Amniotic epithelial cell (primary cell): ENCODE data around the gene CCDC91.
"Not testable (repeated sequence)": the region's sequence is repeated elsewhere in the genome, so short reads cannot be mapped to it uniquely, and the experiment has no call there.

ENCODE experiments used
- DNase-seq: peaks from one replicate; pipeline ENCODE4 v3.0.0-alpha.2; 2010; ENCODE audit warnings: low read depth

The CCDC91 gene

DNA sequence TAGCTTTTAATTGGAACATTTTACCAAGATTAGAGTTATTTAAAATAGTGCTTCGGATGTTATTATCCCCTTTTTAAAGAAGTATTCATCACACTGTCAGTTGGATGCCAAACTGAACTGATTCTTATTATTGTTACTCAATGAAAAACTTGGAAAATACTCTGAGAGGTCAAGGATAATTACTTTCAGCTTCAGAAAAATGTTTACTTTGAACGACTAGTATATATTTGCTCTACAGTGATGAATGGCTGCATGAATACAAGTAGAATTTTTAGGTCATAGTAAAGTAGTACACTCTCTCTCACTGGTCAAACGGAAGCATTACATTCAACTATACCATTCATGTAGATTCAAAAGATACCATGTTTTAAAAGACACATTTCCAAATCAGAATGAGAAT, 269.2 kb downstream of the CCDC91 start:
- no peak for DNase-seq

DNA sequence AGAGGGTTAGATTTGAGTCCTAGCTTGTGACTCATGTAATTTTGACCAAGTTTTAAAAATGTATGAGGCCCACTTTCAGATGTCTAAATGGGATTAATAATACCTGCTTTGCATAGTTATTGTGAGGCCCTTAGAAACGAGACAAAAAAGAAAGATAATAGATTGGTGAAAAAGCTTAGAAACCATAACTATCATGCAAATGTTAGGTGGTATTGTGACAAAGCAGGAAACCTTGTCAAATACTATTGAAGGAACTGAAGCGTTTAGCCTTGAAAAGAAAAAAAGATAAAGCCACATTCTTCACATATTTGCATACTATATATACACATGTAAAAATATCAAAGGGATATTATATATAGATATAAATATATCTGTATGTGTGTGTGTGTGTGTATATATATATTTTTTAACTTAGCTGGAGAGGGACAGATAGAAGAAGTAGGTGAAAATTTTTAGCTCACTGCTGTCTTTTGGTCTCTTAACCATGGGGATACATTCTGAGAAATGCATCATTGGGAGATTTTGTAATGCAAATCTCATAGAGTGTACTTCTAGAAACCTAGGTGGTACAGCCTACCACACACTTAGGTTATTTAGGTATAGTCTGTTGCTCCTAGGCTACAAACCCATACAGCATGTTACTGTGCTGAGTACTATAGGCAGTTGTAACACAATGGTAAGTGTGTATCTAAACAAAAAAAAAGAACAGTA, 270.3 kb downstream of the CCDC91 start:
- no peak for DNase-seq

DNA sequence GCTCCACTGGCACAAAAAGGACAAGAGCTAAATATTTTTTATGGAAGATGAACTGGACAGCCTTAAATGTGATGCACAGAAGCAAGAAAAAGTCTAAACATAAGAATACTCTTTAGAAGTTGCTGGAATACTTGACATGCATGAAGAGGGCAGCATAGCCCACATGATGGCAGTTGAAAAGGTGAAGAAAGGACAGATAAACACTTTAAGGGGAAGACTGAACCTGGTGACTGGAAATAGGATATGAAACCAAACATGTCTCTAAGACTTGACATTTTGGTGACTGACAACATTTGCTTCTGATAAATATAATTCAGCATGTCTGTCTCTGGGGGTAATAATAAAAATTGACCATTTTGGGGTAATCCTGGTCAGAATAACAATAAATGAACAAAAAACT, 273.1 kb downstream of the CCDC91 start:
- DNase-seq, result no peak

DNA sequence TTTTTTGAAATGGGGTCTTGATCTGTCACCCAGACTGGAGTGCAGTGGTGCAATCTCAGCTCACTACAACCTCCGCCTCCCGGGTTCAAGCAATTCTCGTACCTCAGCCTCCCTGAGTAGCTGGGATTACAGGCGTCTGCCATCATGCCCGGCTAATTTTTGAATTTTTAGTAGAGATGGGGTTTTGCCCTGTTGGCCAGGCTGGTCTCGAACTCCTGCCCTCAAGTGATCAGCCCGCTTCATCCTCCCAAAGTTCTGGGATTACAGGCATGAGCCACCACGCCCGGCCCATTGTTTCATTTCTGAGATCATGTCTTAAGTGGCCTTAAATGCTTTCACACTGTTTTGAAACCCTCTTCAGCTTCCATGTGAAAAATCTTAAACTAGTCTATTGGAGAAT, 281.5 kb downstream of the CCDC91 start:
- DNase-seq, result not testable (repeated sequence)

DNA sequence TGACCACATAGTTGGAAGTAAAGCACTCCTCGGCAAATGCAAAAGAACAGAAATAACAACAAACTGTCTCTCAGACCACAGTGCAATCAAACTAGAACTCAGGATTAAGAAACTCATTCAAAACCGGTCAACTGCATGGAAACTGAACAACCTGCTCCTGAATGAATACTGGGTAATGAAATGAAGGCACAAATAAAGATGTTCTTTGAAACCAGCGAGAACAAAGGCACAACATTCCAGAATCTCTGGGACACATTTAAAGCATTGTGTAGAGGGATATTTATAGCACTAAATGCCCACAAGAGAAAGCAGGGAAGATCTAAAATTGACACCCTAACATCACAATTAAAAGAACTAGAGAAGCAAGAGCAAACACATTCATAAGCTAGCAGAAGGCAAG, 285.9 kb downstream of the CCDC91 start:
- DNase-seq, result not testable (repeated sequence)

DNA sequence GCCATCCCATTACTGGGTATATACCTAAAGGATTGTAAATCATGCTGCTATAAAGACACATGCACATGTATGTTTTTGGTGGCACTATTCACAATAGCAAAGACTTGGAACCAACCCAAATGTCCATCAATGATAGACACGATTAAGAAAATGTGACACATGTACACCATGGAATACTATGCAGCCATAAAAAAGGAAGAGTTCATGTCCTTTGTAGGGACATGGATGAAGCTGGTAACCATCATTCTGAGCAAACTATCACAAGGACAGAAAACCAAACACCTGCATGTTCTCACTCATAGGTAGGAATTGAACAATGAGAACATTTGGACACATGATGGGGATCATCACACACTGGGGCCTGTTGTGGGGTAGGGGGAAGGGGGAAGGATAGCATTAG, 288.8 kb downstream of the CCDC91 start:
- DNase-seq, result not testable (repeated sequence)

DNA sequence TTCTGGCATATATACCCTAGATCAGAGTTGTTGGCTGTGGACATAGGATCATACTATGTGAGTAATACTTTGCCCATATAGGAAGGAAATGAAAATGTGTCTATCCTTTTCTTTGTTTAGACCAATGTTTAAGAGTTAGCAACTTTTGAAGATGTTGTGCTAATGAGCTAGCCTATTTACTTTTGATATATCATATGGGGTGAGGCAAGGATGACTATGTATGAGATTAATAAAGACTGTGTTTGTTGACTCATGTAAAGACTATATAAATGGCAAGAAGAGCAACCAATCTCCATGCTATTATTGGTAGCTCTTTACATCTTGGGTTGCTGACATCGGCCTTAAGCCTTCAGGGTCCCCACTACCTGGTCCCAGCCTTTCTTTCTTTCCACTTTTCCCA, 289.4 kb downstream of the CCDC91 start:
- no peak for DNase-seq

DNA sequence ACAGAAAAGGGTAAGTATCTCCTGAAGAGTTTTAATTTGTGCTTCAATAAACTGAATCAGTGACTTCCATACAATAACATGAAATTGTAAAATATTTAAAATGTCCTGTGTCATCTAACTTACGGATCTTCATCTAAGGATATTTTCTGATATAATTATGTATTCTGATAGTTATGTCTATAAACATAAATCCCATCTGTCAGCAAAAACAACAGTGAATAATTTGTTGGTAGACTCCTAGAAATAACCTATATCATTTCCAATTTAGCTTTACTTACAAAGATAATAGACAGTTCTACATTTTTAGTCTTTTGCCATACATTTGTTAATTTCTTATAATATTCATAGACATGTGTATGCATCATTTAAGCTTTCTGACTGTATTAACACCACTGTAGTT, 293.9 kb downstream of the CCDC91 start:
- no peak for DNase-seq

DNA sequence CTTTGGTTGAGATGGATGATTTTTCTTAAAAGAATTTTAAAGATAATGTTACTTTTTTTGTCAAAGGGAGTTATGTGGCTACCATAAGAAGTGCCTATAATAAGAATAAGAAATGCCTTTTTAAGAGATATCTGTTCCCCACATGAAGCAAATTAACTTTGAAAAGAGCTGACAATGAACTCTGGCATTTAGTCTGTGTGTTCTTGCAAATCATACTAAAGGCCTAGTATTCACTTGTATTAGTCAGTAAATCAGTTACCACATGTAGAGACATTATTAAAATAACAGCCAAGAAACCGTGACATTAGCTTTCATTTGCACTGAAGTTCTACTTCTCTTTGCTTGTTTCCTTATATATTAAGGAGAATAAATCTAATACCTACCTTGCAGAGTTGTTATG, 296.3 kb downstream of the CCDC91 start:
- no peak for DNase-seq

DNA sequence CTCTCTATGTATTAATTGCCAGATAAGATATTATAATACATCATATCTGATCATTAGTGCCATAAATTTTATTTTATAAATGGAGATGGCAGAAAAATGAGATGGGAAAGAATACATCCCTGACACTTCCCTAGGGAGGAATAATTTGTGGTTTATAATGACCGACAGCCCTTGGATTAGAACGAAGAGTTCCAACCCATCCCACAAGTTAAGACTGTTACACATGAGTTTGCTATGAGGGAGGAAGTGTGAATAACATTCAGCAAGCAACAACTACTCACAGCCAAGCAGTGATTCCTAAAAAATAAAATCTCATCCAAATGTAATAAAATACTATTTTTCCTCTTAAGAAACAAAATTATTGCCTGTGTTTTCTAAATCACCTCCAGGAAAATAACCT, 299.0 kb downstream of the CCDC91 start:
- peak; percentile 91 for DNase-seq

DNA sequence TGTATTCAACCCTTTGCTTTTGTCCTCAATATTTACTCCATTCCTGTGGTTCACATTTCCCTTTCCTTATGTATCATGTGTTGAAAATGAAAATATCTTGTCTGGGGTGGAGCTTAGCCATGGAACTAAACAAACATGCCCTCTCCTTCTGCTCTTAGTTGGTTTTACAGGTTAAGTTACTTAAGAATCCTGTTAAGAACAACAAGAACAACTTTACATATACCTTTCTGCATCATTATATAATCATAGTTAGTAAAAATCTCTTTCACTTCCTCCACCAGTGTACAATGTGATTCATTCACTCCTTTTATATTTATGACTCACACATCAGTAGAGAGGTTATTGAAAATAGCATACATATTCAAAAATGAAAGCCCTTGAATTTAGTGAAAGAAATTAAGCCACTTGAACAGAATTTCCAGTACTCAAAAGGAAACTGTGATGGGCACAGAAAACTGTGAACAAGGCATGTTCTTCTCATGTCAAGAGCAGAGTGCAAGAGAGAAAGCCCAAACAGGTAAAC, 307.7 kb downstream of the CCDC91 start:
- peak; percentile 39 for DNase-seq

DNA sequence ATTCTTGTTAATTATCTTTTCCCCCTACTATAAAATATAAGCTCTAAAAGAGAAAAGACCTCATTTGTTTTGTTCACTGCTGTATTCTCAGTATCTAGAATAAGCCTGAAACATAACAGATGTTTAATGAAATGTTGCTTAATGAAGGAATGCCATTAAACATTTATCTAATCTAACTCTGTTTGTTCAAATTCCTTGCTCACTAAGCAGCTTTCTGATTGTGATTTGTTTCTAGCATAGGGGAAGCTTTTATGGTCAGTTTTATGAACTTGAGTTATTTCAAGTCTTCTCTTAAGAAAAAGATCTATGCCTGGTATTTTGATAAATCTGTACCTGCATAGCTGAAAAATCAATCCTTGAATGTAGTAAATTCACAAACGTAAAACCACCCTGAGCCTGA, 308.6 kb downstream of the CCDC91 start:
- DNase-seq, result peak; percentile 78

DNA sequence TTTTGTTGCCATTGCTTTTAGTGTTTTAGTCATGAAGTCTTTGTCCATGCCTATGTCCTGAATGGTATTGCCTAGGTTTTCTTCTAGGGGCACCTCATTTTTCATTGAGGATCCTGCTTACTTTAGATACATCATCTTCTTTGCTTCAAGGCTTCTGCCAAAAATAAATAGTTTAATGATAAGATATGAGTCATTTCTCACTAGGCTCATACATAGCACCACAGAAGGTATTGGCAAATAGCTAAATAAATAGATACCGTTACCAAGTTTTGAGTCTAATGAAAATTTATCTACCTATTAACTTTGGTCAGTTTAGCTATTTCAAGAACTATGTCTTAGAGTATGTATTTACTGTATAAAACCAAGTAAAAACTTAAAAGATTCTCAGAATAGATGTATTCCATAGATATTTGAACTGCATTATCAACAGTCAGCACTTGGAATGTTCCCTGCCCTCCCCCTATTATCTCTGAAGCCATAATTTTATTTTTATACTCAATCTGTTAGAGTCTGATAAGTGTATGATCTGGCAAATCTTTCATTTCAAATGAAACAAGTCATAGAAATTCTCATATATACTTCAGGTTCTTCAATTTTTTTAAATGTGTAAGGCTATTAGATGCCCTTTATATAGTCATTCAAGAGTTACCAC, 310.2 kb downstream of the CCDC91 start:
- DNase-seq, result peak; percentile 66

DNA sequence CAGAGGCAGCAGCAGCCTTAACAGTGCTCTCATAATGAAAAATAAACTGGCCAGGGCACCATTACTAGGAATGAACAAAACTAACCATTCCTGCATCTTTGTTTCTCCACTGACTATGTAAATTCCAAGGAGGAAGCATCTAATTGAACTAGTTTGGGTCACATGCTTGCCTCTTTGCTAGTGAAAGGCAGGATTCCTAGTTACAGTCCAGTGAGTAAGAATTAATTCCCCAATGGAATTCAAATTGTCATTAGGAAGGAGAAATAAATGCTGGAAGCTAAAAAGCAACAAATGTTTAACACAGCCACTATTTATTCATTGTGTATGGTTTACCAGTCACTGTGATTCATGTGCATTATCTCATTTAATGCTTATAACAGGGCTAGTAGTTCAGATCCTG, 316.0 kb downstream of the CCDC91 start:
- no peak for DNase-seq

DNA sequence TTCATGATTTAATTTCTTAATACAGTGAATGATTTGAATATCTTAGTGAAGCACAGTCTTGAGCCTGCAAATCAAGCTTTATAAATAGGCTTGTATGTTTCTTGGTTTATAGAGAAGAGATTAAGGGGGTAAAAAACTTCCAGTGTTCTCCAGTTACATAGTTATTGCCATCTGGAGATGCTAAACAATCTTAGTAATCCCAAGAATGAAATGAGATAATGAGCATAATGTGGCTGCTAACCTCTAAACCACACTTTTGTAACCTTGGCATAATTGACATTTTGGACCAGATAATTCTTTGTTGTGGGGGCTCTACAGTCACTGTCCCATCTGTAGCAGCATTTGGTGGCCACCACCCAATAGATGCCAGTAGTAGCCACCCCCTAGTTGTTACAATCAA, 316.8 kb downstream of the CCDC91 start:
- DNase-seq, result peak; percentile 82

DNA sequence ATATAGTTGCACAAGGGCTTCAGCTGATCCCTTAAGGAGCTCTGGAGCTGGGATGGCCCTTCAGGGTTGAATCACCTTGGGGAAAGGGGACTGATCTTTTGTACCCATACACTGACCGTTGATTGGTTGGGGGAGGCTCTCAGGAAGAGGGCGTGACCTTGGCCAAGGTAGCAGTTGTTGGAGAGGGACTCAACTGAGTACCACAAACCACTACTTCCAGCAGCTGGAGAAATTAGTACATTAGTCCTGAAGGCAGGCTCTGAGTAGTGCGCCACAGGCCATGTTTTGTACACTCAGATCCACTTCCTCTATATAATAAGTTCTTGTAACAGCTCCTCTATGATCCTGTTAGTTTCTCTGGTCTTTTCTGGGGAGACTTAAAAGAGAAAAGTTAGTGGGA, 317.6 kb downstream of the CCDC91 start:
- no peak for DNase-seq

DNA sequence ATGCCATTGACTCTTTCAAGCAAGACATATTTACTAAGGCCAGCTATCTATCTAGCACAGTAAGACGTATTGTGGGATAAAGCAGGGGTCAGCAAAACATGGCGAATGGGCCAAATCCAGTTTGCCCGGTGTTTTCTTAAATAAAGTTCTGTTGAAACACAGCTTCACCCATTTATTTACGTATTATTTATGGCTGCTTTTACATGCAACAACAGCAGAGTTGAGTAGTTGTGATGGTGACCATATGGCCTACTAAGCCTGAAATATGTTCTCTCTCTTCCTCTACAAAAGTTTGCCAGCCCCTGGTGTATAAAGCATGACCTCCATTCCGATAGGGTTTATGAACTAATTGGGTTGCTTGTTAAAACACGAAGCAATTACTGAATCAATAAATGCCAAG, 322.1 kb downstream of the CCDC91 start:
- no peak for DNase-seq

DNA sequence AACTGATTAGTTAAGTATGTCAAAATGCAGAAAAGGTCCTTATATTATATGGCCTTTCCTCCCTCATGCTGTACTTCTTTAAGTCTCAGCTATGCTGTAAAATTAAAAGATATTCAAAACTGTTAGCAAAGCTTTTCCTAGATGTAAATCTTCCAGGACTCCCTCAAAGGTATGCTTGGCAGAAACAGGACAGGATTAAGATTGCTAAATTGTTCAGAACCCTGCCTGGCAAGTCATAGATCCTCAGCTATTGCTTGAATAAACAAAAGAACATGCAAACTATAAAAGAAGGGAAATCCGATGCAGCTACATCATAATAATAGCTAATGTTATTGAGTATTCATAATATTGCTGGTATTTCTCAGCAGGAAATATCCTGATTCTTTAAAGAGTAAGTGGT, 322.6 kb downstream of the CCDC91 start:
- DNase-seq, result peak; percentile 28

DNA sequence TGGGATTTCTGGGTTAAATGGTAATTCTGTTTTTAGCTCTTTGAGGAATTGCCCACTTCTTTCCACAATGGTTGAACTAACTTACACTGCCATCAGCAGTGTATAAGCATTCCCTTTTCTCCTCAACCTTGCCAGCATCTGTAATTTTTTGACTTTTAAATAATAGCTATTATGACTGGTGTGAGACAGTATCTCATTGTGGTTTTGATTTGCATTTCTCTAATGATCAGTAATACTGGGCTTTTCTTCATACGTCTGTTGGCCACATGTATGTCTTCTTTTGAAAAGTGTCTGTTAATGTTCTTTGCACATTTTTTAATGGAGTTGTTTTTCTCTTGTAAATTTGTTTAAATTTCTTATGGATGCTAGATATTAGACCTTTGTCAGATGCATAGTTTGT, 323.7 kb downstream of the CCDC91 start:
- DNase-seq, result no peak

DNA sequence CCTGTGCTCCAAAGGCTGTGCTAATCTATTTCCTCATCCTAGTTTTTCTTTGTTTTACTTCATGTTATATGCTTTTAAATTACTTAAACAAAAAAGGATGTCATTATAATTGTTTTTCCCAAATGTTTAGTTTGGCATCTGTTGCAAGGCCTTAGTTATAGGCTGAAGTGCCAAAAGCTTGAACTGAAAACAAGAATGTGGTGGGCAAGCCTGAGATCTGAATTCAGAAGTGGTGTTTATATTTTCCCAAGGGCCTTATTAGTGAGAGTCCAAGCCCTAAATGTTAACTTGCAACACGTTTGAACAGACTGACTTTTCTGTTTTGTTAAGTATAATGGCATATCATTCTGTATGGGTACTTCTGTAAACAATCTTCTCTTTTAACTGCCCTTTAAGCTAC, 326.8 kb downstream of the CCDC91 start:
- no peak for DNase-seq

DNA sequence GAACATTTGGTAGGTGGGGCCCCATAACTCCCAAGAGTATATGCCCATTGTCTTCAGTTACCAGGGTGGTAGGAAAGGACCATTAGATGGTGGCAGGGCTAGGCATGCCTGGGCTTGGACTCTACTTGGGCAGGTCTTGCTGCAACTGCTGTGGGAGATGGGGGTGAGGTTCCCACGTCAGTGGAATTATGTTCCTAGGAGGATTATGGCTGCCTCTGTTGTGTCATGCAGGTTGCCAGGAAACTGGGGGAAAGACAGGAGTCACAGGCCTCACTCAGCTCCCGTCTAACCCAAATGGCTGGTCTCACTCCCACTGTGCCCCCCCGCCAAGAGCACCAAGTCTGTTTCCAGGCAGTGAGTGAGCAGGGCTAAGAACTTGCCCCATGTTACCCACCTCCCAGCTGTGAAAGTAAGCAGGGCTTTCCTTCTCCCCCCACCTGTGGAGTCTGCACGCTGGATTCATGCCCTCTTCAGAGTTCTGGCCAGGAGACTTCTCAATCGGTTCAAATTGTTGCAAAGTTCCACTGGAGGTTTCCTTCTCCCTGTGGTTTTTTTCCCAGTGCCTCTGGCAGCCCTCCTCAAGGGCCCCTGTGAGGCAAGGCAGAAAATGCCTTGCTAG, 337.5 kb downstream of the CCDC91 start:
- no peak for DNase-seq

DNA sequence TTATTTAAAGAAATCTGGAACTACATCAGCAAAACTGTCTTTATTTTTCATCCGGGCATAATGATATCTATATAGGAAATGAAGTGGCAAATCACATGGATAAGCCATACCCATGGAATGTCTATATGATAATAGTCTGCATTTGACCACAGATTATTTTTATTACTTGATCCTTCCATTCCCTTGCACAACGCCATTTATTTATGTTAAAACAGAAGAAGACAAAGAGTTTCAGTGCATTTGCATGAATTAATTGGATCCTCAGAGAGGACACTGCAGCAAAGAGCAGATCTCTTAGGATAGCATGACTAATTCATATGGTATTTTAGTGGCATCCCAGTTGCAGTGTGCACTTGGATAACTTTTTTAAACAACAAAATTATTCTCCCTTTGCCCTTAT, 345.0 kb downstream of the CCDC91 start:
- DNase-seq, result peak; percentile 63

DNA sequence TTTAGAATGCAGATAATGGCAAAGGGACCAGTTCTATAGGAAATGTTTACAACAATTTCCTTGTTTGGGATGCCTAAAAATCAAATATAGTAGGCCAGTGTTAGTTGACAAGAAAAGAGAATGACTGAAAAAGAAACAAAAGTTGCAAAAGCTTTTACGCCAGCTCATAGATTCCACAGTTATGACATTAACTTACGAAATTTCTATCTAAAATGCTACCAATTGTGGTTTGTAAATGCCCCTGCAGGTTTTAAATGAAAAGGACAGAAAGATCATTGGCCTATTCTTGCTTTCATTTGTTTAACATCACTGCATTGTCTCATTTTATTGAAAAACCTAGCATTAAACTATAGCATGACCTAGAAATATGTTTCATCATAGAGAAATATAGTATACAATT, 345.8 kb downstream of the CCDC91 start:
- peak; percentile 84 for DNase-seq
